ACC112 (cell line): ENCODE results near the gene SHROOM3.

Experiments used
- H2AFZ ChIP-seq: fragments of 200-600 bp; sonication (generic); one replicate; pipeline ENCODE4 v1.6.0; 2017; ENCODE audit warnings: antibody characterized with exemption, low read length; ENCODE audit not compliant: unreplicated experiment
- H3K27ac ChIP-seq: fragments of 200-600 bp; sonication (generic); 2 replicates; pipeline ENCODE4 v1.5.1; 2014; ENCODE audit warnings: low read depth, mild to moderate bottlenecking, antibody characterized with exemption, low read length, moderate library complexity
- H3K27me3 ChIP-seq: fragments of 200-600 bp; sonication (generic); 2 replicates; pipeline ENCODE4 v1.6.1; 2014; ENCODE audit warnings: mild to moderate bottlenecking, antibody characterized with exemption, low read length, moderate library complexity, mixed read lengths; ENCODE audit not compliant: insufficient read depth
- H3K36me3 ChIP-seq: fragments of 200-600 bp; sonication (generic); 2 replicates; pipeline ENCODE4 v1.6.1; 2016; ENCODE audit warnings: mild to moderate bottlenecking, antibody characterized with exemption, low read length, moderate library complexity, mixed read lengths; ENCODE audit not compliant: insufficient read depth
- H3K4me1 ChIP-seq: fragments of 200-600 bp; sonication (generic); one replicate; pipeline ENCODE4 v1.6.1; 2016; ENCODE audit warnings: low read length, mixed read lengths; ENCODE audit not compliant: insufficient read depth, unreplicated experiment, control insufficient read depth
- H3K4me3 ChIP-seq: fragments of 200-600 bp; sonication (generic); 2 replicates; pipeline ENCODE4 v1.5.1; 2014; ENCODE audit warnings: mild to moderate bottlenecking, low read depth, low read length
- H3K79me2 ChIP-seq: fragments of 200-600 bp; sonication (generic); one replicate; pipeline ENCODE4 v1.6.0; 2016; ENCODE audit warnings: low read length; ENCODE audit not compliant: control insufficient read depth, unreplicated experiment, insufficient read depth

SHROOM3 gene

DNA sequence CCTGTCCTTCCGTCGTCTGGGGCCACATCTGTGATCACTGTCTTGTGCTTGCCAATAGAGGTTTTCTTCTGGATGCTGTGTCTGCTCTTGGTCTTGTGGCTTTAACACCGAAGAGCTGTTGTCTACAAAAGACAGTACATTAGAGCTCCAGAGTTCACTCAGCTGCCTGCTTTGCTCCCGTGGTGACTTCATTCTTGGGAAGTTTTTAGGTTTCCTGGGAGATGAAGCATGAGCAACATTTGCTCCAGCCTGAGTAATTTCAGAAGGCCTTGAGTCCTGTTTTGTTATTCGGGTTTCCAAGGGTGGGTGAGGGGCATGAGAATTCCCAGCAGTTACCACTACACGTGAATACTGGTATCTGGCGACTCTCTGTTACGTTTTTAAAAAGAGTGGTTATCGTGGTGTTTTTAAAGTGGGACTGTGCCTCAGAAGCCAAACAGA is 189.2 kb downstream of the SHROOM3 start:
- peak overlapping the region; percentile 42 for H3K27ac ChIP-seq
- H2AFZ ChIP-seq, result peak overlapping the region; percentile 80
- peak overlapping the region; percentile 22 for H3K4me3 ChIP-seq
- no peaks in the 10 kb centered on the region for H3K27me3 ChIP-seq
- H3K4me1 ChIP-seq, result peaks cover 14% of the 10 kb centered on the region
- H3K79me2 ChIP-seq, result no peaks in the 10 kb centered on the region
- no peaks in the 10 kb centered on the region for H3K36me3 ChIP-seq

DNA sequence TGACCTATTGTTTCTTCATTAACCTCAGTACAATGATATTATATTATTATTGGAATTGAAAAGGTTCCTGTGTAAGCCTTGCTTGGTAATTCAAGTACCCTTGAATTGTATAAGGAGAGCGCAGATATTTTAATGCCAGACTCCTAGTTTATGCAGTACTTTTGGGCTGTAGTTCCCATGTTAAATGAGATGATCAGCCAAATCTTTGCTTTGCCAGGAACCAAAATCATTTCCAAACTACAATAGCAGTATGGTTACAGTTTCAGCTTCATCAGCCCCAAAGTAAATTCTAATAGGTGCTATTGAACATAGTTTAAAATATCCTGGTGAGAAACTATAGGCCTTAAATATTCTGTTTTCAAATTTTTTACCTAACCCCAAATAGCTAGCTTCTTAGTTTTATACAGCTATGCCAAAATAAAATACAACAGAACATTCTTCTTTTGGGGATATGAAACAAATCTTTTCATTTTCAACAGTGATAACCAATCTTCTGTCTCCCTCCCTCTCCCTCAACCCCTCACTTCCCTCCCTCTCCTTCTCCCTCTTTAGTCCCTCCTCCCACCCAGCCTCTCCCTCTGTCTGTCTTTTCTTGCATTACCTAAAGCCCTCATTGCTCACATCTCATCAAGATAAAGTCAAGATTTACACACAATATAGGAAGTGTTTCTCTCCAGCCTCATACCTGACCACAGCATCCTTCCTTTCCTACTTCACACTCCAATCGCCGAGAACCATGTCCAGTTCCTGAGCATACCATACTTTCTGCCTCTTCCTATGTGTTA is 190.1 kb downstream of the SHROOM3 start:
- Histone ChIP-seq H3K36me3 (no peaks in the 10 kb centered on the region), H3K4me1 (peaks cover 14% of the 10 kb centered on the region), H3K27me3 (no peaks in the 10 kb centered on the region), H3K4me3 (no peak overlapping the region), H3K79me2 (no peaks in the 10 kb centered on the region), H3K27ac (peak overlapping the region; percentile 42), H2AFZ (peak overlapping the region; percentile 80)

DNA sequence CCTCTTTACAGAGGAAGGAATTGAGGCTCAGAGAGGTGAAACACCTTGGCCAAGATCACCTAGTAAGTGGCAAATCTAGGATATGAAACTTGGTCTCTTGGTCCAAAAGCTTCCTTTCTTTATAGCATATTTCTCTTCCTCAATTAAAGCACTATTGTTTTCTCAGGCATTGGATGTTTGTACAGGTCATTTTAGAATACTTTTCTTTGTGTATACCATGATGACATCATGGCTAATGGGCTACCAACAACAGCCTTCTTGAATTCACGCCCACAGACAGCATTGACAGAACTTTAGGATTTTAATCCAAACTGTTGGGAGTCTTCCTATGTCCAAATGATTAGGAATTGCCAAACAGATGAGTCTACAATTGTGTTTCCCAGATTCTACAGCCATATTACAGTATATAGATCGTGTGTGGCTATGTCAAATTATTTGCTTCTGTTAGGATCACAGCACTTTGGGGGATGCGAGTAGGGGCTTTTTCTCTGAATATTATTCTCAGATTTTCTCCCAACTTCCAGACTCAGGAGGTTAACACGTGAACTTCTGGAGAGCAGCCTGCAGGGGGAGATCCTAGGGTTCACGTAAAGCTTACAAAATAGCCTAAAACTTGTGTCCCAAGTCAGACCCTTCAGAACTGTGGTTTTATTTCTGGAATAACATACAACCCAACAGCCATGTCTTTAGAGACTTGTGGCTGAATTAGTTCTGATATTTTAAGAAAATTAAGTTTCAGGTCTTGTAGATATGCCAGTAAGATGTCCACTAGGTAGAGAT is 191.8 kb downstream of the SHROOM3 start:
- Histone ChIP-seq H2AFZ (no peak overlapping the region), H3K4me1 (peaks cover 14% of the 10 kb centered on the region), H3K79me2 (no peaks in the 10 kb centered on the region), H3K4me3 (no peak overlapping the region), H3K36me3 (no peaks in the 10 kb centered on the region), H3K27ac (no peak overlapping the region), H3K27me3 (no peaks in the 10 kb centered on the region)

DNA sequence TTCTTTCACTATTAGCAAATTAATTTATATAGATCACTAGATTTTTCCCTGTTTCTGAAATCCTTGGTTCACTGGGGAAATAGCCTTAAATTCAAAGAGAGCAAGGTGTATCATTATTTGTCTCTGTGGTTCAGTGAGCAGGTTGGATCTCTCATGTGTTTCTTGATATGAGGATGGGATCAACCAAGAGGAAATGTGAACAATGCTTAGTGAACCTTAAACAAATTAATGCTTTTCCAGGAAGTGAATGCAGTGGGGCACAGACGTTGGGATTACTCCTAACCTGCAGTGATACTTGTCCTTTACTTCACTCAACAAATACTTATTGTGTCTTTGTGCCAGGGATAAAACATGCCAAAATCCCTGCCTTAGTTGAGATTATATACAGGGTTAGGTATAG is 193.2 kb downstream of the SHROOM3 start:
- Histone ChIP-seq H2AFZ (no peak overlapping the region), H3K27ac (no peak overlapping the region), H3K79me2 (no peaks in the 10 kb centered on the region), H3K27me3 (no peaks in the 10 kb centered on the region), H3K4me1 (peaks cover 14% of the 10 kb centered on the region), H3K4me3 (no peak overlapping the region), H3K36me3 (no peaks in the 10 kb centered on the region)

DNA sequence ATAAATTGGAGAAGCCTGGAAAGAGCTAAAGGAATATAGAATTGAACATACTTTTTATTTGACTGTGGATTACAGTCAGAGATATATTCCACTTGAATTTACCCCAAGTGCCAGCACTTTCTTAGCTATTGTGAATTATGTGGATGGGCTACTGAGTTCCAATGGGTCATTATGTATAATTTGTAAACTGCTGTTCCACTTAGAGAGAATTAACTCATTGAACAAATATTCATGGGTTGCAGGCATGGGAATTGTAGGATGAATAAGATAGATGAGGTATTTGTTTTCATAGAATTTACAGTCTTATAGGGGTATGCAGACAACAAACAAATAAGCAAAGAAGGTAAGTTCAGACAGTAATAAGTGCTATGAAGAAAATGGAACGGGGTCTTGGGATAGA is 195.7 kb downstream of the SHROOM3 start:
- no peak overlapping the region for H3K27ac ChIP-seq
- no peaks in the 10 kb centered on the region for H3K79me2 ChIP-seq
- no peaks in the 10 kb centered on the region for H3K36me3 ChIP-seq
- H3K4me1 ChIP-seq, result peaks cover 7% of the 10 kb centered on the region
- no peak overlapping the region for H3K4me3 ChIP-seq
- H3K27me3 ChIP-seq, result no peaks in the 10 kb centered on the region
- H2AFZ ChIP-seq, result no peak overlapping the region

DNA sequence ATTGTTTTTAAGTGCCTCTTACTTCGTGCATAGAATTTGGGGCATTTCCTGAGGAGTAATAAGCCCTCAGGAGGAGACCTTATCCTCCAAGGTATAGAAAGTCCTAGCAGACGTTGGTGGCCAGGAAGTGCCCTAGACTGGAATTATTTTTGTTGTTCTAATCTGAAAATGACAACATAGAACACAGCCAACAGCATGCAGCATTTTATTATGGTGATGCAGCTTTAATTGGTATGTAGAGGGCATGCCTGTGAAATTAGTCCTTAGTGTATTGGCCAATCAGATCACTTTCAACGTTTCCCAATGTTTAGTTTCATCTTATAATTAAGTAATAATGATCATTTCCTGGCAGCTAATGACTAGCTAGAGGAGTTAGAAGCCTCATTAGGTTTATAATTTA is 199.2 kb downstream of the SHROOM3 start:
- Histone ChIP-seq H3K36me3 (no peaks in the 10 kb centered on the region), H3K4me1 (peaks cover 31% of the 10 kb centered on the region), H2AFZ (peak overlapping the region; percentile 58), H3K27ac (peak overlapping the region; percentile 13; the same call in 1 of the 2 replicates), H3K79me2 (no peaks in the 10 kb centered on the region), H3K4me3 (peak overlapping the region; percentile 29; the same call in 1 of the 2 replicates), H3K27me3 (no peaks in the 10 kb centered on the region)

DNA sequence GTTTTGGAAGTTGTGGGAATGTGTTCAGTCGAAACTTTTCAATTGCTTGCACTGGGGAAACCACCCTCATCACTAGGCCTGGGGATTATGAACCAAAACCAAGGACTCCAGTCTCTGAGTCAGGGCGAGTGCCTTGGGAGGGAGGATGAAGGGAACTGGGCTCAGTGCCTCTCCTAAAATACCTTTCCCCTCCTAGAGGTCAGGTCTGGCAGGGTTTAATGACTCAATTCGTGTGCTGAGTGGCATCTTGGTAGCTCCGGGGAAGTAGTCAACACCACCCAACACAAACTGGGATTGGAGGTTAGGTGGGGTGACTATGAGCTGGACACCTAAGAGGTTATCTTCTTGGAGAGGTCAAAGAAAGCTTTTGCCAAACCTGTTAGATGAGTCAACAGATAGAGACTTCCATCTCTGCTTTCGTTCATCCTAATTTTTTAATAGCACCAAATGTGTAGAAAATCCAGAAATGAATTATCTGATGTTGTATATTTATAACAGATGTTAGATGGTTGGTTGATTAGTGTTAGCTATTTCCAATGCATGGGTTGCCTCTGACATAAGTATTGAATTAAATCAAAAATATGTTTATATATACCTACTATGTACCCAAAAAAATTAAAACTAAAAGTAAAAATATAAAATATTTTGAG is 202.8 kb downstream of the SHROOM3 start:
- no peaks in the 10 kb centered on the region for H3K79me2 ChIP-seq
- H3K4me1 ChIP-seq, result peaks cover 43% of the 10 kb centered on the region
- no peaks in the 10 kb centered on the region for H3K36me3 ChIP-seq
- no peaks in the 10 kb centered on the region for H3K27me3 ChIP-seq
- H2AFZ ChIP-seq, result peak overlapping the region; percentile 36
- peak overlapping the region; percentile 1; the same call in 1 of the 2 replicates for H3K4me3 ChIP-seq
- peak overlapping the region; percentile 39 for H3K27ac ChIP-seq

DNA sequence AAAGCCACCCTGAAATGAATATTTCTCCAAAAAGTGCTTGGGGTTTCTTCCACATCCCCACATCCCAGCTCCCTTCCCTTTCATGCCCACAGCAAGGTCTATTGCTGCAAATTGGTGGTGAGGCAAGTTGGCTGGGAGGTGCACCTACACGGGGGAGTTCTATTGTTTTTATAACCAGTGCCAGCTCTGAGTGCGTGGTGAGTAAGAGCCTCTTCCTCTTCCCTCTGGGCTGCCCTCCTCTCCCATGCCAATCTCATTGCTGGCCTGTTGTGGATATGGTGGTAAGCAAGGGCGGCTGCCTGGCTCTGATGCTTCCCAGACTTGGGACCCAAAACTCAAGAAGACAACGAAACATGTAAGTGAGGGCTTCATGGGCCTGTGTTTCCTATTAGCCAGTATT is 204.3 kb downstream of the SHROOM3 start:
- H3K4me1 ChIP-seq, result peaks cover 36% of the 10 kb centered on the region

DNA sequence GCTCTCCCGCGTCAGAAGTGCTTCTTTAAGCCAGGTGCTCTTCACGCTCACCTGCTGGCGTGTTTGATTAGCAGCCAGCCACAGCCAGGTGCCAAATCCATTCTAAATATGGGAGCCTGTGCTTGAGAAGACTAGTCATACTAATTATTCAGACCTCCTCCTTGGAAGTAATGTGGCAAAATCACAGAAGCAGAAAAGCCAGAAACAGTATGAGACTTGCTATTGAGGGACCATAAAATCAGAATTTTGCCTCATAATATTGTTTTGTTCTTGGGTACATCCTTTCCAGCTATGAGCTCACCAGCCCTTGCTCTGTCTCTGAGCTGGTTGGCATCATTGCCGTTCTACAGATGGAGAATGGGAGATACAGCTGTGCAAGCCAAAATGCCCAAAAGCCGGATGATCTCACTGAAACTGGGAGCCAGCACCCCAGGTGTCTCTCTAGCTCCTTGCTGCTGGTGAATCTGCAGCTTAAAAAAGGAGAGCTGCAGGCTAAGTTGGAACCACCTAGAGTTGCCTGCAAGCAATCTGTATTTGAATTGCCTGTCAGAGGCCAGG is 205.4 kb downstream of the SHROOM3 start:
- no peak overlapping the region for H3K4me3 ChIP-seq
- no peak overlapping the region for H3K27ac ChIP-seq
- H3K79me2 ChIP-seq, result no peaks in the 10 kb centered on the region

More for the DNA sequence above, 204.3 kb downstream of the SHROOM3 start:
- no peak overlapping the region for H3K27ac ChIP-seq
- H3K27me3 ChIP-seq, result no peaks in the 10 kb centered on the region
- H3K36me3 ChIP-seq, result no peaks in the 10 kb centered on the region
- H2AFZ ChIP-seq, result no peak overlapping the region
- H3K4me3 ChIP-seq, result peak overlapping the region; percentile 42; the same call in 1 of the 2 replicates
- H3K79me2 ChIP-seq, result no peaks in the 10 kb centered on the region

DNA sequence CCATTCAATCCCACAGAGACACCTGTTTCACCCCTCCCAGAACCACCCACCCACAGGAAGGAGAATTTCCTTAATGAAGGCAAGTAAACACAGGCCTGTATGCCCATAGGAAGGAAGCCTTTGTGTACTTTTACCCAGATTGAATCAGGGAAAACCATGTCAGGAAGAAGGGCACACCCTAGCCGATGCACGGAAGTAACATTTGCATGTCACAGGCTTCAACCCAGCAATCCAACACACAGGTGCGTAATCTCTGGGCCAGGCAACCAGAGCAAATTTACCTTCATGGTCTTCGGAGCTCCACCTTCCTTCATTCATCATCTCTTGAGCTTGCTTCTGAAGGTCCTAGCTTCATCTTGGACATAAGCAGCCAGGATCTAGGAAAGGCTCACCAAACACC is 206.3 kb downstream of the SHROOM3 start:
- no peak overlapping the region for H3K27ac ChIP-seq
- no peaks in the 10 kb centered on the region for H3K27me3 ChIP-seq
- H3K4me1 ChIP-seq, result peaks cover 36% of the 10 kb centered on the region
- H3K79me2 ChIP-seq, result no peaks in the 10 kb centered on the region
- no peak overlapping the region for H3K4me3 ChIP-seq
- H3K36me3 ChIP-seq, result no peaks in the 10 kb centered on the region
- no peak overlapping the region for H2AFZ ChIP-seq

More for the DNA sequence above, 205.4 kb downstream of the SHROOM3 start:
- no peaks in the 10 kb centered on the region for H3K27me3 ChIP-seq
- H3K36me3 ChIP-seq, result no peaks in the 10 kb centered on the region
- H3K4me1 ChIP-seq, result peaks cover 36% of the 10 kb centered on the region
- no peak overlapping the region for H2AFZ ChIP-seq
